K562 treated with DMSO at 1 percent for 4 hours (cell line): Measurements from ENCODE around the gene WFDC10A. TPM values are rescaled to one million over a fixed set of nuclear protein-coding genes. Genes with fewer than 3 reads are reported as not detected.

ENCODE experiments used
- total RNA-seq: library from RNA; unstranded; fragments of 300-600 nt; gene quantifications from 2 replicates; pipeline ENCODE4 v1.2.3, GENCODE V29; 2022; ENCODE audit not compliant: insufficient read depth

WFDC10A gene
- not detected in 2 replicates for total RNA-seq

DNA sequence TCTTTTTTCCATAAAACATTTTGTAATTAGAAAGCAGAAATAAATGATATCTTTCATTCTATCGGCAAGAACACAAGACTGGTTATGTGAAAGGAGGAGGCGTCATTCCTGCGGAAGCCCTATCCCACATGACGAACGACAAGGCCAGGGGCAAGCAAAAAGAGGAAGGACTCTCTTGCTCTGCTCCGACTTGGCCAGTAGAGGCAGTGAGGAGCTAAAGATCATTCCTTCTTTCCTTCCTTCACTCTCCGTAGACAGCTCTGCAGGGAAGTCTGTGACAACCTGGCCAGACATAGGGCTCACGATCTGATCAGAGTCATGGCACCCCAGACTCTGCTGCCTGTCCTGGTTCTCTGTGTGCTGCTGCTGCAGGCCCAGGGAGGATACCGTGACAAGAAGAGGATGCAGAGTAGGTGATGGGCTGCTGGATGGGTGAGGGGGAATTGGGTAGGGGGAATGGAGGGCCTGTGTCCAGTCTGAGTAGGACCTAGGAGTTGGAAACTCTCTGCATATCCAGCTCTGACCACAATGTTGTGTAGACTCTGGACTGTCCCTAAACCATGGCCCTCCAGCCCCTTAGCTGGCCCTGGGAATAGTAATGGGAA is at the start of gene WFDC10A:
TSS of gene WFDC10A (plus strand) at position 244 of the 605 bp plus-strand sequence. CDS start at position 319, 75 bp downstream.

GRCh38 chr20:45631184-45631583 is 1.6 kb downstream of the WFDC10A start, which contains the start of gene WFDC9:
TSS of gene WFDC9 (minus strand) at chr20:45631284. CDS start at chr20:45610181, 21,103 bp downstream.

GRCh38 chr20:45670139-45670538 is 40.6 kb downstream of the WFDC10A start, which contains the start of gene WFDC11:
TSS of gene WFDC11 (minus strand) at chr20:45670239. CDS start at chr20:45650600, 19,639 bp downstream.

Other genes starting within 250 kb of the WFDC10A start
- gene DBNDD2, start 221.4 kb upstream of the WFDC10A start, total RNA-seq: 66.5 and 84.8 TPM in 2 replicates
- gene PIGT, start 213.6 kb upstream of the WFDC10A start, total RNA-seq: 91.8 and 108 TPM in 2 replicates
- gene WFDC2, start 160.0 kb upstream of the WFDC10A start, total RNA-seq: not detected in 2 replicates
- gene SPINT3, start 114.1 kb upstream of the WFDC10A start, total RNA-seq: not detected in 2 replicates
- not detected in 2 replicates for gene WFDC6, start 90.3 kb upstream of the WFDC10A start, total RNA-seq
- not detected in 2 replicates for gene EPPIN, start 82.3 kb upstream of the WFDC10A start, total RNA-seq
- gene WFDC8, start 50.5 kb upstream of the WFDC10A start, total RNA-seq: not detected in 2 replicates
- not detected in 2 replicates for gene WFDC9, start 1.5 kb downstream of the WFDC10A start, total RNA-seq
- not detected in 2 replicates for gene WFDC11, start 40.5 kb downstream of the WFDC10A start, total RNA-seq
- gene WFDC13, start 72.3 kb downstream of the WFDC10A start, total RNA-seq: not detected in 2 replicates
- not detected in 2 replicates for gene WFDC10B, start 75.3 kb downstream of the WFDC10A start, total RNA-seq
- not detected in 2 replicates for gene SPINT4, start 92.6 kb downstream of the WFDC10A start, total RNA-seq
- gene WFDC3, start 162.1 kb downstream of the WFDC10A start, total RNA-seq: not detected in 2 replicates
- 30.5 and 47.2 TPM in 2 replicates for gene DNTTIP1, start 162.2 kb downstream of the WFDC10A start, total RNA-seq
- gene UBE2C, start 182.9 kb downstream of the WFDC10A start, total RNA-seq: 3.3 and 5.4 TPM in 2 replicates
- gene TNNC2, start 197.6 kb downstream of the WFDC10A start, total RNA-seq: not detected in 2 replicates
- gene SNX21, start 204.1 kb downstream of the WFDC10A start, total RNA-seq: 0.53 and 2.0 TPM in 2 replicates
- 50.2 and 57.2 TPM in 2 replicates for gene ACOT8, start 227.7 kb downstream of the WFDC10A start, total RNA-seq
- 9.4 and 9.8 TPM in 2 replicates for gene ZSWIM3, start 227.9 kb downstream of the WFDC10A start, total RNA-seq